ENCODE data around the gene PHOSPHO2. TPM values are rescaled to one million over a fixed set of nuclear protein-coding genes. Genes with fewer than 3 reads are reported as not detected.

The PHOSPHO2 gene
- polyA plus RNA-seq, 1 donor (not counting 4 experiments of a cell fraction or from before 2014, with no cell fraction given): 2.9 TPM

DNA sequence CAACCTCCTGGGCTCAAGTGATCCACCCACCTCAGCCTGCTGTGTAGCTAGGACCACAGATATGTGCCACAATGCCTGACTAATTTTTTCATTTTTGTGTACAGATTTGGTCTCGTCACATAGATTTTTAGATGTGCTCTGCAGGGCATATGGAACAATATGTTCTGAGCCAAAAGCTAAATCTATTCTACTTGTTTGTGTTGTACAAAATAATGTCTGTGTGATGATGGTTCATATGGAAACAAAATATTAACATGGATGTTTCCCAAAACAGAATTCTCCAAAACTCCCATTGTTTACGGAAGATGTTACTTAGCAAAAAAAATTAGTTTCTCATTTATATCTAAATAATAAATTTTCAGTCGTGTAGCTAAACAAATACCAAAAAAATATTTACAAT is 26.7 kb downstream of the PHOSPHO2 start:
- H3K9me3 ChIP-seq (ENCODE audit: control insufficient read depth, low read depth, low read length): no peaks in the 10 kb centered on the region
- H3K9ac ChIP-seq (ENCODE audit: control insufficient read depth, extremely low read depth, insufficient read depth, low read length): no peak overlapping the region
- H2AFZ ChIP-seq (ENCODE audit: control insufficient read depth, low read length): no peak overlapping the region
- H3K79me2 ChIP-seq (ENCODE audit: control insufficient read depth, insufficient read depth, low read length): no peaks in the 10 kb centered on the region
- no peaks in the 10 kb centered on the region for H3K9me1 ChIP-seq (ENCODE audit: control insufficient read depth, extremely low read depth, insufficient read depth, low read length)
- H3K27ac ChIP-seq (ENCODE audit: control insufficient read depth, insufficient read depth, low read length): no peak overlapping the region
- TF ChIP-seq CTCF (optimal IDR thresholded peaks at IDR 0.05 in 1 of 3, IDR thresholded peaks at IDR 0.05 in 1 of 3, conservative IDR thresholded peaks at IDR 0.05 in 1 of 3; ENCODE audit: extremely low read depth in 1 of 3, insufficient read depth in 2 of 3, low read length in 3 of 3) (no peak), EZH2 (IDR thresholded peaks at IDR 0.05; ENCODE audit: low read length) (no peak)
- H3K36me3 ChIP-seq (ENCODE audit: control insufficient read depth in 2 of 2, extremely low read depth in 1 of 2, insufficient read depth in 2 of 2, low read length in 2 of 2): no peaks in the 10 kb centered on the region
- H3K4me3 ChIP-seq (ENCODE audit: control insufficient read depth in 2 of 3, extremely low read depth in 1 of 3, insufficient read depth in 2 of 3, low read depth in 1 of 3, low read length in 3 of 3): no peak overlapping the region
- DNase-seq (ENCODE audit: low read depth, low spot score): no peak
- H3K27me3 ChIP-seq (ENCODE audit: control insufficient read depth, extremely low read depth, insufficient read depth, low read length): no peaks in the 10 kb centered on the region
- dilution Hi-C loops (cut with MboI; ENCODE audit: extremely low pct_ligation_motif_present, low sequenced_read_pairs): no loop called here
- no peak for FAIRE-seq
- H3K4me2 ChIP-seq (ENCODE audit: control insufficient read depth, extremely low read depth, insufficient read depth, low read depth, low read length): no peak overlapping the region
- H4K20me1 ChIP-seq (ENCODE audit: control insufficient read depth, extremely low read depth, insufficient read depth, low read length): no peaks in the 10 kb centered on the region
- peaks cover 3% of the 10 kb centered on the region for H3K4me1 ChIP-seq (ENCODE audit: control insufficient read depth, extremely low read depth, insufficient read depth, low read length)

GRCh38 chr2:169727065-169727464 is 32.8 kb downstream of the PHOSPHO2 start:
- dilution Hi-C loops (cut with MboI; ENCODE audit: extremely low pct_ligation_motif_present, low sequenced_read_pairs): no loop called here
- H3K9me1 ChIP-seq (ENCODE audit: control insufficient read depth, extremely low read depth, insufficient read depth, low read length): no peaks in the 10 kb centered on the region
- no peaks in the 10 kb centered on the region for H4K20me1 ChIP-seq (ENCODE audit: control insufficient read depth, extremely low read depth, insufficient read depth, low read length)
- DNase-seq (ENCODE audit: low read depth, low spot score): no peak
- no peaks in the 10 kb centered on the region for H3K9me3 ChIP-seq (ENCODE audit: control insufficient read depth, low read depth, low read length)
- no peaks in the 10 kb centered on the region for H3K36me3 ChIP-seq (ENCODE audit: control insufficient read depth in 2 of 2, extremely low read depth in 1 of 2, insufficient read depth in 2 of 2, low read length in 2 of 2)
- no peak overlapping the region for H3K9ac ChIP-seq (ENCODE audit: control insufficient read depth, extremely low read depth, insufficient read depth, low read length)
- H2AFZ ChIP-seq (ENCODE audit: control insufficient read depth, low read length): no peak overlapping the region
- TF ChIP-seq EZH2 (IDR thresholded peaks at IDR 0.05; ENCODE audit: low read length) (no peak), CTCF (optimal IDR thresholded peaks at IDR 0.05 in 1 of 3, IDR thresholded peaks at IDR 0.05 in 1 of 3, conservative IDR thresholded peaks at IDR 0.05 in 1 of 3; ENCODE audit: extremely low read depth in 1 of 3, insufficient read depth in 2 of 3, low read length in 3 of 3) (no peak)
- no peak overlapping the region for H3K4me3 ChIP-seq (ENCODE audit: control insufficient read depth in 2 of 3, extremely low read depth in 1 of 3, insufficient read depth in 2 of 3, low read depth in 1 of 3, low read length in 3 of 3)
- no peaks in the 10 kb centered on the region for H3K79me2 ChIP-seq (ENCODE audit: control insufficient read depth, insufficient read depth, low read length)
- no peak overlapping the region for H3K4me2 ChIP-seq (ENCODE audit: control insufficient read depth, extremely low read depth, insufficient read depth, low read depth, low read length)
- no peaks in the 10 kb centered on the region for H3K4me1 ChIP-seq (ENCODE audit: control insufficient read depth, extremely low read depth, insufficient read depth, low read length)
- H3K27me3 ChIP-seq (ENCODE audit: control insufficient read depth, extremely low read depth, insufficient read depth, low read length): peaks cover 2% of the 10 kb centered on the region
- no peak for FAIRE-seq
- H3K27ac ChIP-seq (ENCODE audit: control insufficient read depth, insufficient read depth, low read length): no peak overlapping the region
